Measurements from ENCODE around the gene LMO7.

Gene LMO7

GRCh38 chr13:75635828-75636435 is at the start of gene LMO7:
LMO7 (plus strand) TSS chr13:75636330; CDS start chr13:75636658, 328 bp downstream.
- H3K27ac ChIP-seq: peak within 1 kb of the TSS; percentile 51
- TF ChIP-seq, protein P1, sequence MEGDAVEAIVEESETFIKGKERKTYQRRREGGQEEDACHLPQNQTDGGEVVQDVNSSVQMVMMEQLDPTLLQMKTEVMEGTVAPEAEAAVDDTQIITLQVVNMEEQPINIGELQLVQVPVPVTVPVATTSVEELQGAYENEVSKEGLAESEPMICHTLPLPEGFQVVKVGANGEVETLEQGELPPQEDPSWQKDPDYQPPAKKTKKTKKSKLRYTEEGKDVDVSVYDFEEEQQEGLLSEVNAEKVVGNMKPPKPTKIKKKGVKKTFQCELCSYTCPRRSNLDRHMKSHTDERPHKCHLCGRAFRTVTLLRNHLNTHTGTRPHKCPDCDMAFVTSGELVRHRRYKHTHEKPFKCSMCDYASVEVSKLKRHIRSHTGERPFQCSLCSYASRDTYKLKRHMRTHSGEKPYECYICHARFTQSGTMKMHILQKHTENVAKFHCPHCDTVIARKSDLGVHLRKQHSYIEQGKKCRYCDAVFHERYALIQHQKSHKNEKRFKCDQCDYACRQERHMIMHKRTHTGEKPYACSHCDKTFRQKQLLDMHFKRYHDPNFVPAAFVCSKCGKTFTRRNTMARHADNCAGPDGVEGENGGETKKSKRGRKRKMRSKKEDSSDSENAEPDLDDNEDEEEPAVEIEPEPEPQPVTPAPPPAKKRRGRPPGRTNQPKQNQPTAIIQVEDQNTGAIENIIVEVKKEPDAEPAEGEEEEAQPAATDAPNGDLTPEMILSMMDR (conservative IDR thresholded peaks at IDR 0.05): no peak

- TF ChIP-seq, protein P1 (conservative IDR thresholded peaks at IDR 0.05): no peak
Measured at GRCh38 chr13:75587679-75588078, 48.5 kb upstream of the LMO7 start.

DNA sequence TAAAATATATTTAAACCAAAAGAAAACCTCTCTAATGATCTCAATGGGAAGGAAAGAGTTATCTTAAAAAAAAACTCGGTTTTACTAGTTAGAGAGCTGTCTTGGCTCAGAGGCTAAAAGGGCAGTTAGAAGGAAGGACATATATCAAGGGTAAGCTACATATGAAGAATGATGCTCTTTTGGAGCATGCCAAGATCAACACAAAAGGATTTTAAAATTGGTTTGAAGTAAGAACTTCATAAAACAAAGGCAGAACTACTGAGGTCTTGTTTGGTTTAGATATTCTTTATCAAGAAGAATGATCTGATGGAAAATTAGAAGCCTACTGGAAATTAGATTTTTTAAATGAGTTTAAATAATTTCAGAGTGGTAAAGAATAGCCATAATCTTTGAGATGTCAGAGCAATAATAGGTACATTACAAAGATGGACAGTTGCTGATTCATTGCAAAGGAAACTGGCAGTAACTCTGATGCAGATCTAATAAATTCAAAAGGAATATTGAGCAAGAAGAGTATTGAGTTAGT is 39.4 kb upstream of the LMO7 start:
- H3K27ac ChIP-seq: no peak overlapping the region
- TF ChIP-seq, protein P1 (conservative IDR thresholded peaks at IDR 0.05): no peak

More at GRCh38 chr13:75587679-75588078, 48.5 kb upstream of the LMO7 start:
- H3K27ac ChIP-seq: no peak overlapping the region

DNA sequence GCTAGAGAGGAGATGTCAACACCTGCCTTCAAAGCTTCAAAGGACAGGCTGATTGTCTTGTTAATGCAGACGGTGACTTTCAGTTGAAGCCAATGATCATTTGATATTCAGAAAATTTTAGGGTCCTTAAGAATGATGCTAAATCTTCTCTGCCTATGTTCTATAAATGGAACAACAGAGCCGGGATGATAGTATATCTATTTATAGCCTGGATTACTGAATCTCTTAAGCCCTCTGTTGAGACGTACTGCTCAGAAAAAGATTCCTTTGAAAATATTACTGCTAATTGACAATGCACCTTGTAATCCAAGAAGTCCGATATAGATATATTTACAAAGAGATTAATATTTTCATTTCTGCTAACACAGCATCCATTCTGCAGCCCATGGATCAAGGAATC is 35.8 kb upstream of the LMO7 start:
- TF ChIP-seq, protein P1 (conservative IDR thresholded peaks at IDR 0.05): no peak
- no peak overlapping the region for H3K27ac ChIP-seq

- TF ChIP-seq, protein P1 (conservative IDR thresholded peaks at IDR 0.05): no peak
- H3K27ac ChIP-seq: no peak overlapping the region
Measured at GRCh38 chr13:75603038-75603437, 33.1 kb upstream of the LMO7 start.

DNA sequence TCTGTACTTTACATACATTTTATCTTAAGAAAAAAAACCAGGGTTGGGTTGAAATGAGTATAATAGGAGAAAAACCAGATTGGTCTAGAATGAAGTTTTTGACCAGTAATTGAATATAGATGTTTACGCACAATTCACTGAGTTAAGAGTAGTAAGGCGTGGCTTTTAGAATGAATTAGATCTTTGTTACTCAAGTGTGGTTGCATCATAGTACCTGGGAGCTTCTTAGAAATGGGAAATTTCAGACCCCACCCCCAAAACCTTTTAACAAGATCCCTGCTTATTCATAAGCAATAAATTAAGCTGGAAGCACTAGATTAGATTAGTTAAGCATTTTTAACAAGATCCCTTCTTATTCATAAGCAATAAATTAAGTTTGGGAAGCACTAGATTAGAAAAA is 28.7 kb upstream of the LMO7 start:
- TF ChIP-seq, protein P1 (conservative IDR thresholded peaks at IDR 0.05): no peak
- H3K27ac ChIP-seq: no peak overlapping the region

DNA sequence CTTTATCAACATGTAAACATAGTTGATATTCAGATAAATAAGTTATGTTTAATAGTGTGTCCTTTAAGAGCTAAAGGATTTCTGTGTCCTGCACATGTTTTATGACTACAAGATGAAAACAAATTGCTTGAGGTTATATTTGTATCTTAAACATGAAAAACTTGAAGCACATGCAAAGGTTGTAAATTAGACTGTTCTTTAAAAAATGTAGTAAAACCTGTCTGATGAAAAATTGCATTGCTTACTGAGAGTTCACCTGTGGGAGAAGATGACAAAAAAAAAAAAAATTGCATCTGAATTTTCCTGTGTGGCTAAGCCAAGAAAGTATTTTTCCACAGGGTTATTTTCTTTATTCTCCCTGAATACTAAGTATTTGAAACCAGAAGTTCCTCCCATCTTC is 25.7 kb upstream of the LMO7 start:
- H3K27ac ChIP-seq: peak overlapping the region; percentile 60
- TF ChIP-seq, protein P1 (conservative IDR thresholded peaks at IDR 0.05): no peak
